GM19023 (cell line): ENCODE data around the gene NAV3.

Experiments
- ATAC-seq: cut with Tn5 transposase; IDR thresholded peaks from one replicate; pipeline ENCODE4 v1.9.1; 2021; ENCODE audit warnings: mild to moderate bottlenecking, moderate library complexity; ENCODE audit not compliant: unreplicated experiment

NAV3 gene

GRCh38 chr12:78035901-78036606 lies 205.4 kb downstream of the NAV3 start:
- ATAC-seq = no peak

GRCh38 chr12:78036874-78037273 lies 206.2 kb downstream of the NAV3 start:
- no peak for ATAC-seq

GRCh38 chr12:78037707-78038106 lies 207.0 kb downstream of the NAV3 start:
- no peak for ATAC-seq

GRCh38 chr12:78038541-78038940 lies 207.8 kb downstream of the NAV3 start:
- ATAC-seq = no peak

- ATAC-seq = no peak
Observed at GRCh38 chr12:78038986-78039385, 208.3 kb downstream of the NAV3 start.

- no peak for ATAC-seq
Observed at GRCh38 chr12:78040111-78040510, 209.4 kb downstream of the NAV3 start.

GRCh38 chr12:78050790-78051189 lies 220.1 kb downstream of the NAV3 start:
- ATAC-seq = no peak

- ATAC-seq = no peak
Observed at GRCh38 chr12:78055545-78055944, 224.9 kb downstream of the NAV3 start.

GRCh38 chr12:78057075-78057474 lies 226.4 kb downstream of the NAV3 start:
- no peak for ATAC-seq

GRCh38 chr12:78060186-78060585 lies 229.5 kb downstream of the NAV3 start:
- ATAC-seq = no peak

- no peak for ATAC-seq
Observed at GRCh38 chr12:78062786-78063185, 232.1 kb downstream of the NAV3 start.

- ATAC-seq = no peak
Observed at GRCh38 chr12:78081590-78082314, 251.1 kb downstream of the NAV3 start.

GRCh38 chr12:78085542-78086182 lies 255.0 kb downstream of the NAV3 start:
- no peak for ATAC-seq

- no peak for ATAC-seq
Observed at GRCh38 chr12:78086553-78087362, 256.1 kb downstream of the NAV3 start.

- ATAC-seq = no peak
Observed at GRCh38 chr12:78087363-78087675, 256.6 kb downstream of the NAV3 start.

- ATAC-seq = no peak
Observed at GRCh38 chr12:78088391-78088832, 257.7 kb downstream of the NAV3 start.

- ATAC-seq = no peak
Observed at GRCh38 chr12:78090266-78090665, 259.6 kb downstream of the NAV3 start.

- no peak for ATAC-seq
Observed at GRCh38 chr12:78095623-78096022, 264.9 kb downstream of the NAV3 start.

GRCh38 chr12:78096909-78097597 lies 266.4 kb downstream of the NAV3 start:
- no peak for ATAC-seq

GRCh38 chr12:78099806-78100205 lies 269.1 kb downstream of the NAV3 start:
- ATAC-seq = no peak
